ENCODE results near the gene CCDC12.

Gene CCDC12

GRCh38 chr3:46995901-46996562 is 19.5 kb upstream of the CCDC12 start:
- DNase-seq (ENCODE audit: low spot score): no peak

- no peak for DNase-seq (ENCODE audit: low spot score)
These were observed 18.5 kb upstream of the CCDC12 start for GRCh38 chr3:46994801-46995731.

GRCh38 chr3:46993986-46994385 is 17.4 kb upstream of the CCDC12 start:
- DNase-seq (ENCODE audit: low spot score): no peak

- no peak for DNase-seq (ENCODE audit: low spot score)
These were observed 16.7 kb upstream of the CCDC12 start for GRCh38 chr3:46993292-46993691.

GRCh38 chr3:46992231-46992630 is 15.7 kb upstream of the CCDC12 start:
- no peak for DNase-seq (ENCODE audit: low spot score)

GRCh38 chr3:46991406-46992165 is 15.0 kb upstream of the CCDC12 start:
- no peak for DNase-seq (ENCODE audit: low spot score)

- DNase-seq (ENCODE audit: low spot score): no peak
These were observed 14.2 kb upstream of the CCDC12 start for GRCh38 chr3:46990573-46991374.

- DNase-seq (ENCODE audit: low spot score): no peak
These were observed 12.7 kb upstream of the CCDC12 start for GRCh38 chr3:46989146-46989810.

GRCh38 chr3:46988616-46989015 is 12.1 kb upstream of the CCDC12 start:
- DNase-seq (ENCODE audit: low spot score): no peak

GRCh38 chr3:46987743-46988401 is 11.3 kb upstream of the CCDC12 start:
- no peak for DNase-seq (ENCODE audit: low spot score)

- DNase-seq (ENCODE audit: low spot score): no peak
These were observed 10.8 kb upstream of the CCDC12 start for GRCh38 chr3:46987319-46987742.

GRCh38 chr3:46986782-46987310 is 10.3 kb upstream of the CCDC12 start:
- no peak for DNase-seq (ENCODE audit: low spot score)

GRCh38 chr3:46986055-46986730 is 9.6 kb upstream of the CCDC12 start:
- DNase-seq (ENCODE audit: low spot score): no peak

GRCh38 chr3:46985588-46985987 is 9.0 kb upstream of the CCDC12 start:
- no peak for DNase-seq (ENCODE audit: low spot score)

- DNase-seq (ENCODE audit: low spot score): no peak
These were observed 8.3 kb upstream of the CCDC12 start for GRCh38 chr3:46984591-46985459.

GRCh38 chr3:46982546-46982945 is 6.0 kb upstream of the CCDC12 start:
- no peak for DNase-seq (ENCODE audit: low spot score)

GRCh38 chr3:46981932-46982471 is 5.5 kb upstream of the CCDC12 start:
- DNase-seq (ENCODE audit: low spot score): no peak

GRCh38 chr3:46979958-46980497 is 3.5 kb upstream of the CCDC12 start:
- peak; percentile 36 for DNase-seq (ENCODE audit: low spot score)
